GM23338 (cell line): ENCODE measurements around the gene RHOT1. TPM values are rescaled to one million over a fixed set of nuclear protein-coding genes. Genes with fewer than 3 reads are reported as not detected.
"Not testable (repeated sequence)": the region's sequence is repeated elsewhere in the genome, so short reads cannot be mapped to it uniquely, and the experiment has no call there.

Experiments
- ATAC-seq: fragments of 200-7000 bp; cut with Tn5 transposase; 3 replicates; pipeline ENCODE4 v1.9.1; 2020
- DNase-seq: peaks from one replicate; pipeline ENCODE4 v3.0.0-alpha.2; 2015; ENCODE audit warnings: low spot score
- H2AFZ ChIP-seq: fragments of 200-600 bp; sonication (generic); 2 replicates; pipeline ENCODE4 v1.8.0; 2016; ENCODE audit warnings: antibody characterized with exemption, mild to moderate bottlenecking, moderate library complexity
- H3F3A ChIP-seq: fragments of 200-600 bp; sonication (generic); replicated peaks from 2 replicates; pipeline ENCODE4 v1.8.0; 2017; ENCODE audit warnings: antibody characterized with exemption, mixed run types, low read depth
- H3K27ac ChIP-seq: fragments of 200-600 bp; sonication (generic); 2 replicates; pipeline ENCODE4 v1.6.1; 2016; ENCODE audit warnings: low read depth
- H3K27me3 ChIP-seq: fragments of 200-600 bp; sonication (generic); 2 replicates; pipeline ENCODE4 v1.8.0; 2016; ENCODE audit warnings: mild to moderate bottlenecking, mixed run types, moderate library complexity; ENCODE audit not compliant: insufficient read depth
- H3K36me3 ChIP-seq: fragments of 200-600 bp; sonication (generic); 2 replicates; pipeline ENCODE4 v1.8.0; 2016; ENCODE audit warnings: mild to moderate bottlenecking; ENCODE audit not compliant: insufficient read depth
- H3K4me1 ChIP-seq: fragments of 200-600 bp; sonication (generic); 2 replicates; pipeline ENCODE4 v1.8.0; 2016; ENCODE audit warnings: mild to moderate bottlenecking, moderate library complexity; ENCODE audit not compliant: insufficient read depth
- H3K4me2 ChIP-seq: fragments of 200-600 bp; sonication (generic); 2 replicates; pipeline ENCODE4 v1.7.1; 2017; ENCODE audit warnings: mixed run types
- H3K4me3 ChIP-seq: fragments of 200-600 bp; sonication (generic); 2 replicates; pipeline ENCODE4 v1.6.1; 2016; ENCODE audit warnings: mixed run types
- H3K79me2 ChIP-seq: fragments of 200-600 bp; sonication (generic); replicated peaks from 2 replicates; pipeline ENCODE4 v1.8.0; 2017; ENCODE audit warnings: mild to moderate bottlenecking; ENCODE audit not compliant: insufficient read depth
- H3K9me2 ChIP-seq: fragments of 200-600 bp; sonication (generic); 2 replicates; pipeline ENCODE4 v1.8.0; 2017; ENCODE audit not compliant: insufficient read depth
- H4K20me1 ChIP-seq: fragments of 200-600 bp; sonication (generic); replicated peaks from 2 replicates; pipeline ENCODE4 v1.8.0; 2017; ENCODE audit warnings: mild to moderate bottlenecking; ENCODE audit not compliant: insufficient read depth
- H3K27ac Mint-ChIP-seq: 2 replicates; pipeline ENCODE4 v1.8.0; 2020; ENCODE audit warnings: inconsistent platforms, mild to moderate bottlenecking, moderate library complexity, mixed read lengths
- H3K27me3 Mint-ChIP-seq: 3 replicates; pipeline ENCODE4 v1.8.0; 2022; ENCODE audit warnings: low read depth, mild to moderate bottlenecking, moderate library complexity, mixed read lengths, inconsistent platforms; ENCODE audit not compliant: insufficient read depth, poor library complexity
- H3K36me3 Mint-ChIP-seq: 3 replicates; pipeline ENCODE4 v1.8.0; 2021; ENCODE audit warnings: low read depth, mild to moderate bottlenecking, inconsistent platforms, moderate library complexity, mixed read lengths
- H3K4me1 Mint-ChIP-seq: 3 replicates; pipeline ENCODE4 v1.8.0; 2020; ENCODE audit warnings: mild to moderate bottlenecking, inconsistent platforms, mixed read lengths
- H3K4me3 Mint-ChIP-seq: 3 replicates; pipeline ENCODE4 v1.8.0; 2021; ENCODE audit warnings: moderate library complexity, mild to moderate bottlenecking, inconsistent platforms, mixed read lengths
- H3K9me3 Mint-ChIP-seq: 3 replicates; pipeline ENCODE4 v1.8.0; 2020; ENCODE audit warnings: moderate library complexity, mild to moderate bottlenecking, inconsistent platforms, mixed read lengths
- CREB1 ChIP-seq: fragments of 250-450 bp; sonication (Bioruptor Pico); IDR thresholded peaks from 2 replicates; pipeline ENCODE4 v1.5.0; 2020; ENCODE audit warnings: low read depth, mild to moderate bottlenecking, moderate library complexity
- POLR2AphosphoS5 ChIP-seq: IDR thresholded peaks from 2 replicates; pipeline ENCODE4 v1.6.1; 2016; ENCODE audit warnings: antibody characterized with exemption, low read depth
- STAT1 ChIP-seq: IDR thresholded peaks from one replicate; pipeline ENCODE4 v1.6.1; 2016; ENCODE audit warnings: antibody characterized with exemption; ENCODE audit not compliant: unreplicated experiment
- ZNF114 ChIP-seq: fragments of 250-450 bp; sonication (Bioruptor Pico); IDR thresholded peaks from 2 replicates; pipeline ENCODE4 v1.5.0; 2020; ENCODE audit warnings: mild to moderate bottlenecking, moderate library complexity
- polyA plus RNA-seq: library from polyadenylated mRNA; unstranded; fragments of >200 nt; fragmentation: Nextera tagmentation; extraction: Ambion mirVana; gene quantifications from 2 replicates; pipeline ENCODE4 v1.2.1, GENCODE V29; 2016
- total RNA-seq: library from RNA; depleted of rRNA; stranded (reverse); fragments of >200 nt; shearing (Covaris generic); gene quantifications from 2 replicates; pipeline ENCODE4 v1.2.3, GENCODE V29; 2014
- TF ChIP-seq, protein P1 (sequence below): fragments of 250-450 bp; sonication (Bioruptor Pico); IDR thresholded peaks from 2 replicates; pipeline ENCODE4 v1.5.0; 2020; ENCODE audit warnings: mild to moderate bottlenecking, moderate library complexity

RHOT1 gene
- total and polyA plus RNA-seq, 2 experiments from 2014 or later, result 40.8 to 53.5 TPM

DNA sequence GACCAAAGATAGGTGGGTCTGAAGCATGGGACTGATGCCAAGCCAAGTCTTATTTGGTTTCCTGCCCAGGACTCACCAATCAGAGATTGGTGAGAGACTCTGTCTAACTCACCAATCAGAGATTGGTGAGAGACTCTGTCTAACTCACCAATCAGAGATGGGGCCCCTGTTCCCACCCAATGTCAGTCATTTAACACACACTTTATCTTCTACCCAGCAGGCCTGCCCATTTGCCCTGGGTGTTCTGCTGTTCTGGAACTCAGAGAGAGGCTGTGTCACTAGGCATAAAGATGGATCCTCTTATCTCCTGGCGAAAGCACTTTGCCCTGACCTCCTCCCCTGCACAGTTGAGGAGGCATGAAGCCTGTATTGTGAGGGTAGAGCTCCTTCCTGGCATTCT, 5.4 kb upstream of the RHOT1 start (continued):
- TF ChIP-seq, protein P1, sequence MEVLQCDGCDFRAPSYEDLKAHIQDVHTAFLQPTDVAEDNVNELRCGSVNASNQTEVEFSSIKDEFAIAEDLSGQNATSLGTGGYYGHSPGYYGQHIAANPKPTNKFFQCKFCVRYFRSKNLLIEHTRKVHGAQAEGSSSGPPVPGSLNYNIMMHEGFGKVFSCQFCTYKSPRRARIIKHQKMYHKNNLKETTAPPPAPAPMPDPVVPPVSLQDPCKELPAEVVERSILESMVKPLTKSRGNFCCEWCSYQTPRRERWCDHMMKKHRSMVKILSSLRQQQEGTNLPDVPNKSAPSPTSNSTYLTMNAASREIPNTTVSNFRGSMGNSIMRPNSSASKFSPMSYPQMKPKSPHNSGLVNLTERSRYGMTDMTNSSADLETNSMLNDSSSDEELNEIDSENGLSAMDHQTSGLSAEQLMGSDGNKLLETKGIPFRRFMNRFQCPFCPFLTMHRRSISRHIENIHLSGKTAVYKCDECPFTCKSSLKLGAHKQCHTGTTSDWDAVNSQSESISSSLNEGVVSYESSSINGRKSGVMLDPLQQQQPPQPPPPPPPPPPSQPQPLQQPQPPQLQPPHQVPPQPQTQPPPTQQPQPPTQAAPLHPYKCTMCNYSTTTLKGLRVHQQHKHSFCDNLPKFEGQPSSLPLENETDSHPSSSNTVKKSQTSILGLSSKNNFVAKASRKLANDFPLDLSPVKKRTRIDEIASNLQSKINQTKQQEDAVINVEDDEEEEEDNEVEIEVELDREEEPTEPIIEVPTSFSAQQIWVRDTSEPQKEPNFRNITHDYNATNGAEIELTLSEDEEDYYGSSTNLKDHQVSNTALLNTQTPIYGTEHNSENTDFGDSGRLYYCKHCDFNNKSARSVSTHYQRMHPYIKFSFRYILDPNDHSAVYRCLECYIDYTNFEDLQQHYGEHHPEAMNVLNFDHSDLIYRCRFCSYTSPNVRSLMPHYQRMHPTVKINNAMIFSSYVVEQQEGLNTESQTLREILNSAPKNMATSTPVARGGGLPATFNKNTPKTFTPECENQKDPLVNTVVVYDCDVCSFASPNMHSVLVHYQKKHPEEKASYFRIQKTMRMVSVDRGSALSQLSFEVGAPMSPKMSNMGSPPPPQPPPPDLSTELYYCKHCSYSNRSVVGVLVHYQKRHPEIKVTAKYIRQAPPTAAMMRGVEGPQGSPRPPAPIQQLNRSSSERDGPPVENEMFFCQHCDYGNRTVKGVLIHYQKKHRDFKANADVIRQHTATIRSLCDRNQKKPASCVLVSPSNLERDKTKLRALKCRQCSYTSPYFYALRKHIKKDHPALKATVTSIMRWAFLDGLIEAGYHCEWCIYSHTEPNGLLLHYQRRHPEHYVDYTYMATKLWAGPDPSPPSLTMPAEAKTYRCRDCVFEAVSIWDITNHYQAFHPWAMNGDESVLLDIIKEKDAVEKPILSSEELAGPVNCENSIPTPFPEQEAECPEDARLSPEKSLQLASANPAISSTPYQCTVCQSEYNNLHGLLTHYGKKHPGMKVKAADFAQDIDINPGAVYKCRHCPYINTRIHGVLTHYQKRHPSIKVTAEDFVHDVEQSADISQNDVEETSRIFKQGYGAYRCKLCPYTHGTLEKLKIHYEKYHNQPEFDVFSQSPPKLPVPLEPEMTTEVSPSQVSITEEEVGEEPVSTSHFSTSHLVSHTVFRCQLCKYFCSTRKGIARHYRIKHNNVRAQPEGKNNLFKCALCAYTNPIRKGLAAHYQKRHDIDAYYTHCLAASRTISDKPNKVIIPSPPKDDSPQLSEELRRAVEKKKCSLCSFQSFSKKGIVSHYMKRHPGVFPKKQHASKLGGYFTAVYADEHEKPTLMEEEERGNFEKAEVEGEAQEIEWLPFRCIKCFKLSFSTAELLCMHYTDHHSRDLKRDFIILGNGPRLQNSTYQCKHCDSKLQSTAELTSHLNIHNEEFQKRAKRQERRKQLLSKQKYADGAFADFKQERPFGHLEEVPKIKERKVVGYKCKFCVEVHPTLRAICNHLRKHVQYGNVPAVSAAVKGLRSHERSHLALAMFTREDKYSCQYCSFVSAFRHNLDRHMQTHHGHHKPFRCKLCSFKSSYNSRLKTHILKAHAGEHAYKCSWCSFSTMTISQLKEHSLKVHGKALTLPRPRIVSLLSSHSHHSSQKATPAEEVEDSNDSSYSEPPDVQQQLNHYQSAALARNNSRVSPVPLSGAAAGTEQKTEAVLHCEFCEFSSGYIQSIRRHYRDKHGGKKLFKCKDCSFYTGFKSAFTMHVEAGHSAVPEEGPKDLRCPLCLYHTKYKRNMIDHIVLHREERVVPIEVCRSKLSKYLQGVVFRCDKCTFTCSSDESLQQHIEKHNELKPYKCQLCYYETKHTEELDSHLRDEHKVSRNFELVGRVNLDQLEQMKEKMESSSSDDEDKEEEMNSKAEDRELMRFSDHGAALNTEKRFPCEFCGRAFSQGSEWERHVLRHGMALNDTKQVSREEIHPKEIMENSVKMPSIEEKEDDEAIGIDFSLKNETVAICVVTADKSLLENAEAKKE, result no peak

DNA sequence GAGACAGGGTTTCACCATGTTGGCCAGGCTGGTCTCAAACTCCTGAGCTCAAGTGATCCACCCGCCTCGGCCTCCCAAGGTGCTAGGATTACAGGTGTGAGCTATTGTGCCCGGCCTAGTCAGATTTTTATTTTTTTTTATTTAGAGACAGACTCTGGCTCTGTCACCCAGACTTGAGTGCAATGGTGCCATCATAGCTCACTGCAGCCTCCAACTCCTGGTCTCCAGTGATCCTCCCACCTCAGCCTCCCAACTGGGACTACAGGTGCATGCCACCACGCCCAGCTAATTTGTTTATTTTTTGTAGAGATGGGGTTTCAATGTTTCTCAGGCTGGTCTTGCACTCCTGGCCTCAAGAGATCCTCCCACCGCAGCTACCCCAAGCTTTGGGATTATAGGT, 2.8 kb upstream of the RHOT1 start:
- H3K27me3 ChIP-seq, H2AFZ ChIP-seq, H3K27ac ChIP-seq, H3K27ac Mint-ChIP-seq, DNase-seq, H3K4me2 ChIP-seq, ATAC-seq, H4K20me1 ChIP-seq, H3K36me3 ChIP-seq, H3K4me3 ChIP-seq, H3K9me2 ChIP-seq, H3F3A ChIP-seq, H3K4me3 Mint-ChIP-seq: not testable (repeated sequence)
- H3K4me1 ChIP-seq, result peaks cover 22% of the 10 kb centered on the region
- Mint-ChIP-seq H3K9me3 (peaks cover 10% of the 10 kb centered on the region), H3K36me3 (peaks cover 12% of the 10 kb centered on the region), H3K4me1 (peaks cover 23% of the 10 kb centered on the region), H3K27me3 (peaks cover 18% of the 10 kb centered on the region)
- peaks cover 13% of the 10 kb centered on the region for H3K79me2 ChIP-seq

DNA sequence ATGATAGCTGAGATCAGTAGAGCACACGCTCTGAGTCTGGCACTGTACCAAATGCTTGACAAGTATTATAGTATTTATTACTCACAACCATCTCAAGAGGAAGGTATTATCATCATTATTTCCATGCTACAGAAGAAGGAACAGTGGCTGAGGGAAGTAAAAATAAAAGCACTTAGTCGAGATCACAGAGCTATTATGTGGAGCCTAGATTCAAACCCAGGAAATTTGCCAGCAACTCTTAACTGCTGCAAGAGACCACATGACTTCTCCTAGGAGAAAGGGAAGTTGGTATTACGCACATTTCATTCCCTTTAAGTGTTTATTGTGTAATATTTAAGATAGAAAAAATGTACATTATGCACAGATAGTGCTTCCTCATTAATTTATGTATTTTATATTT, 1.0 kb upstream of the RHOT1 start:
- no peaks in the 10 kb centered on the region for H3K9me2 ChIP-seq
- Mint-ChIP-seq H3K4me3 (peak overlapping the region; percentile 82), H3K27ac (no peak overlapping the region), H3K36me3 (peaks cover 3% of the 10 kb centered on the region; the same call in 1 of the 3 replicates), H3K9me3 (no peaks in the 10 kb centered on the region), H3K4me1 (peaks cover 23% of the 10 kb centered on the region), H3K27me3 (peaks cover 15% of the 10 kb centered on the region)
- peak overlapping the region; percentile 93 for H3K4me3 ChIP-seq
- H3K27ac ChIP-seq, result no peak overlapping the region
- no peaks in the 10 kb centered on the region for H3K27me3 ChIP-seq
- H3K36me3 ChIP-seq, result no peaks in the 10 kb centered on the region
- H3K4me1 ChIP-seq, result peaks cover 22% of the 10 kb centered on the region
- ATAC-seq (no peak), DNase-seq (no peak)
- peak overlapping the region; percentile 86 for H2AFZ ChIP-seq
- peak overlapping the region; percentile 87 for H3K4me2 ChIP-seq
- 0 out of 2 replicates have a peak, but pooled peaks cover 8% of the 10 kb centered on the region for H4K20me1 ChIP-seq
- peaks cover 30% of the 10 kb centered on the region for H3K79me2 ChIP-seq
- peaks cover 4% of the 10 kb centered on the region for H3F3A ChIP-seq
- no peak for TF ChIP-seq CREB1 (CRISPR knock-in tag)
- no peak for TF ChIP-seq ZNF114 (CRISPR knock-in tag)
- TF ChIP-seq, protein P1, result no peak
- no peak for TF ChIP-seq STAT1
- no peak for TF ChIP-seq POLR2AphosphoS5
